Activated T-helper 1 cell treated with anti-CD3 and anti-CD28 coated beads, Interleukin-12 subunit alpha, Interleukin-12 subunit beta, Interleukin-2, Interleukin-4 antibody, amounts not matched to agents 30 ng/mL and 10 ng/mL and 1 ng/mL, durations not matched to agents 14 hours and 24 hours and 36 hours (primary cell): ENCODE data around the gene LCE5A. TPM values are rescaled to one million over a fixed set of nuclear protein-coding genes. Genes with fewer than 3 reads are reported as not detected.
"Not testable (repeated sequence)": the region's sequence is repeated elsewhere in the genome, so short reads cannot be mapped to it uniquely, and the experiment has no call there.

Experiments used
- DNase-seq: peaks from one replicate; pipeline ENCODE4 v3.0.0; 2021; ENCODE audit warnings: low spot score
- H3K27ac Mint-ChIP-seq: one replicate; pipeline ENCODE4 v1.8.0; 2021; ENCODE audit warnings: mild to moderate bottlenecking, mixed read lengths
- H3K27me3 Mint-ChIP-seq: one replicate; pipeline ENCODE4 v1.8.0; 2022; ENCODE audit warnings: mild to moderate bottlenecking, moderate library complexity, mixed read lengths; ENCODE audit not compliant: insufficient read depth
- H3K36me3 Mint-ChIP-seq: one replicate; pipeline ENCODE4 v1.8.0; 2021; ENCODE audit warnings: low read depth, mixed read lengths
- H3K4me1 Mint-ChIP-seq: one replicate; pipeline ENCODE4 v1.8.0; 2021; ENCODE audit warnings: low read depth, mixed read lengths
- H3K4me3 Mint-ChIP-seq: one replicate; pipeline ENCODE4 v1.8.0; 2021; ENCODE audit warnings: mild to moderate bottlenecking, moderate library complexity, mixed read lengths
- H3K9me3 Mint-ChIP-seq: one replicate; pipeline ENCODE4 v1.8.0; 2021; ENCODE audit warnings: mixed read lengths
- intact Hi-C: fragments of 100-400 bp; cut with micrococcal nuclease; formaldehyde crosslinking; loops from one replicate; pipeline ENCODE4 v1.15.1; 2024
- total RNA-seq: library from RNA; stranded (reverse); gene quantifications from 2 replicates; pipeline ENCODE4 v1.2.3, GENCODE V29; 2022

The LCE5A gene
- not detected in 2 replicates for total RNA-seq

- H3K27me3 Mint-ChIP-seq, result peaks cover 29% of the 10 kb centered on the region
- no peak for DNase-seq
- intact Hi-C loops, result no loop called here
- no peak within 1 kb of the TSS for H3K27ac Mint-ChIP-seq
- no peaks in the 10 kb centered on the region for H3K4me1 Mint-ChIP-seq
- peaks cover 3% of the 10 kb centered on the region for H3K36me3 Mint-ChIP-seq
- no peaks in the 10 kb centered on the region for H3K9me3 Mint-ChIP-seq
- H3K4me3 Mint-ChIP-seq, result no peak within 1 kb of the TSS
Observed at GRCh38 chr1:152510503-152510902, at the start of gene LCE5A. Gene LCE5A, plus strand, starts transcription at chr1:152510803. Its CDS starts 732 bp downstream, at chr1:152511535.

GRCh38 chr1:152461544-152461943 lies 49.1 kb upstream of the LCE5A start:
- peak; percentile 37 for DNase-seq
- Mint-ChIP-seq H3K36me3 (no peaks in the 10 kb centered on the region), H3K4me1 (peaks cover 32% of the 10 kb centered on the region), H3K27me3 (peaks cover 10% of the 10 kb centered on the region), H3K4me3 (peak overlapping the region; percentile 38), H3K9me3 (peaks cover 5% of the 10 kb centered on the region), H3K27ac (no peak overlapping the region)
- intact Hi-C loops, result no loop called here

GRCh38 chr1:152462636-152463035 lies 48.0 kb upstream of the LCE5A start:
- Mint-ChIP-seq H3K36me3 (no peaks in the 10 kb centered on the region), H3K4me1 (peaks cover 32% of the 10 kb centered on the region), H3K9me3 (peaks cover 5% of the 10 kb centered on the region), H3K27me3 (peaks cover 8% of the 10 kb centered on the region), H3K27ac (no peak overlapping the region), H3K4me3 (no peak overlapping the region)
- no peak for DNase-seq
- intact Hi-C loops, result no loop called here

GRCh38 chr1:152466217-152466616 lies 44.4 kb upstream of the LCE5A start:
- Mint-ChIP-seq H3K9me3 (peaks cover 5% of the 10 kb centered on the region), H3K4me1 (peaks cover 5% of the 10 kb centered on the region), H3K36me3 (no peaks in the 10 kb centered on the region), H3K27ac (no peak overlapping the region), H3K4me3 (no peak overlapping the region), H3K27me3 (peaks cover 12% of the 10 kb centered on the region)
- intact Hi-C loops, result no loop called here
- no peak for DNase-seq

DNA sequence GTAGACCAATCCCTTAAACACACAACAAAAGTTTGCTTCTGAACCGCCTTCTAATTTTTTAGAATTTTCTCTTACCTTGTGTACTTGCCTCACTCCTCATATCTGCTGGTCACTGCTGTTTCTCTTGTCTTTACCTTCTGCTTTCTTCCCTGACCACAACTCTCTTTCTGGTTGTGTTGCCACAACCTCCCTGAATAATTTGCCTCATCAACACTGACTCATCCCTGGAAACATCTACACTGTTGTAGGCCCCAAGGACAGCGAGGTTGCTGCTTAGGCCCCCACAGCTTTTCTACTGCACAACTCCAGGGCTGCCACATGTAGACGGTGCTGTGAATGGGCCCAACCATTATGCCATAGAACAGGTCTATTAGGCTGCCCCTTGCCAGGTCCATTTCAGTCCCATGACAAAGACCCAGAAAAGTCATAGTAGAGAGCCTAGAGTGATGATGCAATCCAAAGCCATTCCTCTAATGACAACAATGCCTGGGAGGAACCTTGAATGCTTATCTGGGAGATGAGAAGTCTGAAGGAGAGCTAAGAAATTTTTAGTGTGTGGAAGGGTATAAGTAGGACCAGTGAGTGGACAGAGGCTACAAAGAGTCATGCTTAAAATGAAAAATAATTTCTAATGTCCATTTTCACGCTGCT lies 36.6 kb upstream of the LCE5A start:
- Mint-ChIP-seq H3K36me3 (no peaks in the 10 kb centered on the region), H3K4me3 (no peak overlapping the region), H3K4me1 (no peaks in the 10 kb centered on the region), H3K9me3 (peaks cover 44% of the 10 kb centered on the region), H3K27me3 (no peaks in the 10 kb centered on the region), H3K27ac (no peak overlapping the region)
- DNase-seq, result no peak
- intact Hi-C loops, result no loop called here

- intact Hi-C loops, result loop anchor here (1.0 kb wide), 1 partner anchor 21 kb away; no protein-coding TSS in a partner anchor
- H3K36me3 Mint-ChIP-seq, result no peaks in the 10 kb centered on the region
Observed at GRCh38 chr1:152479792-152480595, 30.6 kb upstream of the LCE5A start.

DNA sequence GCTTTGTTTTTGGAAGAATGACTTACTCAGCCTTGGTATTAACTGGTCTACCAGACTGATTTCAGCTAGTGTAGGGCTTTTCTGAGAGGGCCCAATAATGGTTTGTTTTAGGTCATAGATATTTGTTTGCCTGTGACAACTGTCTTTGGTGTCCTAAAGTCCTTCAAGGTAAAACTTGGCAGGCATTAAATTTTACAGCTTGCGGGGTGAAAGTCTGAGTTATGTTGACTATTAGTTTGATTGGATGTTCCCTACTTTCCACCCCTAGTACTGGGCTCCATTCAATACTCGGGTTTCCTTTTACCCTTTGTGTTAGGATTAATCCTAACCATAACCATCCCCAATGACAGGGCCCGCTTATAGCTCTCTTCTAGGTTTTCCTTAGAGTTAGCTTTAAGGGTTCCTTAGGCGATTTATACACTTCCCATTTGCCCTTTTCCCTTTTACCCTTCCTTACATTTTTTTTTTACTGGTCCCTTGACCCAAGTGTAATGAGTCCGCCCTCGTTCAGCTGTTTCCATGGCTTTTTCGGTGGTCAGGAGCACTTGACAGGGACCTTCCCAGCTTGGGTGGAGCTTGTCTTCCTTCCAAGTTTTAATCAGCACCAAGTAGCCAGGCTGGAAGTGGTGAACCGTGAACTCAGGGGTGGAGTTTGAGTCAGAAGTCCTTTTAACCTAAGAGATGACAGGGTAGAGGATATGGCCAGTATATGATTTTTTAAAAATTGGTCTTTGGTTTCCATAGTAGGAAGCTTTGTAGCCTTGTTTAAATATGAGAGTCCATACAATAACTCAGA lies 28.5 kb upstream of the LCE5A start:
- H3K27ac Mint-ChIP-seq, result no peak overlapping the region
- H3K4me3 Mint-ChIP-seq, result no peak overlapping the region
- H3K4me1 Mint-ChIP-seq, result no peaks in the 10 kb centered on the region
- peaks cover 4% of the 10 kb centered on the region for H3K27me3 Mint-ChIP-seq
- H3K9me3 Mint-ChIP-seq, result peaks cover 12% of the 10 kb centered on the region
- no peaks in the 10 kb centered on the region for H3K36me3 Mint-ChIP-seq
- no peak for DNase-seq
- intact Hi-C loops, result no loop called here

More at GRCh38 chr1:152479792-152480595, 30.6 kb upstream of the LCE5A start:
- peaks cover 3% of the 10 kb centered on the region for H3K27me3 Mint-ChIP-seq
- no peak overlapping the region for H3K27ac Mint-ChIP-seq
- no peaks in the 10 kb centered on the region for H3K4me1 Mint-ChIP-seq
- no peak overlapping the region for H3K4me3 Mint-ChIP-seq
- DNase-seq, result peak; percentile 11
- H3K9me3 Mint-ChIP-seq, result peaks cover 31% of the 10 kb centered on the region

GRCh38 chr1:152486400-152487006 lies 24.1 kb upstream of the LCE5A start:
- DNase-seq, result no peak
- H3K36me3 Mint-ChIP-seq, result no peaks in the 10 kb centered on the region
- no peaks in the 10 kb centered on the region for H3K9me3 Mint-ChIP-seq
- no peaks in the 10 kb centered on the region for H3K4me1 Mint-ChIP-seq
- H3K4me3 Mint-ChIP-seq, result no peak overlapping the region
- H3K27me3 Mint-ChIP-seq, result peaks cover 4% of the 10 kb centered on the region
- H3K27ac Mint-ChIP-seq, result no peak overlapping the region
- intact Hi-C loops, result no loop called here

- Mint-ChIP-seq H3K4me1 (no peaks in the 10 kb centered on the region), H3K27me3 (peaks cover 4% of the 10 kb centered on the region), H3K9me3 (no peaks in the 10 kb centered on the region), H3K27ac (no peak overlapping the region), H3K4me3 (no peak overlapping the region), H3K36me3 (no peaks in the 10 kb centered on the region)
- intact Hi-C loops, result no loop called here
- DNase-seq, result no peak
Observed at GRCh38 chr1:152487871-152488270, 22.7 kb upstream of the LCE5A start.

DNA sequence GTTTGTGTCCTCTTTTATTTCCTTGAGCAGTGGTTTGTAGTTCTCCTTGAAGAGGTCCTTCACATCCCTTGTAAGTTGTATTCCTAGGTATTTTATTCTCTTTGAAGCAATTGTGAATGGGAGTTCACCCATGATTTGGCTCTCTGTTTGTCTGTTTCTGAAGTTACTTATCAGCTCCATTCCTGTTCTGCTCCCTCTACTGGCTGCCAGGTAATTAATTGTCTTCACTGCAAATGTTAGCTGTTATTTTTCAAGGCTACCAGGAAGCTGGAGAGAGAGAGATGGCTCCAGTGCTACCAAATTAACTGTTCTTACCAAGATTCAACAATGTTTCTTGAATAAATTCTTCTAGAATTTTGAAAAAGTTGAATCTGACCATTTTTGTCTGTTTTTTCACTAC lies 19.1 kb upstream of the LCE5A start:
- H3K27me3 Mint-ChIP-seq, H3K9me3 Mint-ChIP-seq, DNase-seq, H3K27ac Mint-ChIP-seq, H3K36me3 Mint-ChIP-seq, H3K4me1 Mint-ChIP-seq, H3K4me3 Mint-ChIP-seq, intact Hi-C loops: not testable (repeated sequence)

DNA sequence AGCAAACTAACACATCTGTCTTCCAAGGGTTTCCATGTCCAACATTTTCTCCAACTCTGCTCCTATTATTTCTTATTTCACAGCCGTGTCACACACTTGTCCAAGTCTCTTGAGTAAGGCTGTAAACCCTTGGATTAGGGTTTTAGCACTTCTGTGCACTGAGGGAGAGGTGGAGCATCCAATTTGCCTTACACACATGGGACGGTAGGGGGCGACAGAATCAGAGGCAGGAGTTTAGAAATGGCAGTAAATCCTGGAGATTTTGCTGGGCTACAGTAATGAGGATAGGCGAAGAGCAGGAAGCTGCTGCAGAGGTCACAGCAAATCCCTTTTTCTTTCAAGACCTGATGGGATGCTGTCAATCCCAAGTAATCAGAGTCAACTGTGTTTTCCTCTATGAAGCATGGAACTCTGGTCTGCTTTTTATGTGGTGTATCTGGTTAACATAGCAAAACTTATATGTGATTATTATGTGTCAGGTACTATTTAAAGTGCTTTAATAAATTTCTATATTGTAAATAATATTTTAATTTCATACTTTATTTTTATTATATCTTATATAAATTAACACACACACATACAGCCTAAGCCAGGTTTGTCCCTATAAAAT lies 15.4 kb upstream of the LCE5A start:
- no peak overlapping the region for H3K27ac Mint-ChIP-seq
- no peaks in the 10 kb centered on the region for H3K4me1 Mint-ChIP-seq
- no peak overlapping the region for H3K4me3 Mint-ChIP-seq
- H3K27me3 Mint-ChIP-seq, result peaks cover 2% of the 10 kb centered on the region
- H3K36me3 Mint-ChIP-seq, result no peaks in the 10 kb centered on the region
- H3K9me3 Mint-ChIP-seq, result no peaks in the 10 kb centered on the region
- intact Hi-C loops, result loop anchor here (5.0 kb wide), 1 partner anchor 37 kb away; no protein-coding TSS in a partner anchor
- no peak for DNase-seq

DNA sequence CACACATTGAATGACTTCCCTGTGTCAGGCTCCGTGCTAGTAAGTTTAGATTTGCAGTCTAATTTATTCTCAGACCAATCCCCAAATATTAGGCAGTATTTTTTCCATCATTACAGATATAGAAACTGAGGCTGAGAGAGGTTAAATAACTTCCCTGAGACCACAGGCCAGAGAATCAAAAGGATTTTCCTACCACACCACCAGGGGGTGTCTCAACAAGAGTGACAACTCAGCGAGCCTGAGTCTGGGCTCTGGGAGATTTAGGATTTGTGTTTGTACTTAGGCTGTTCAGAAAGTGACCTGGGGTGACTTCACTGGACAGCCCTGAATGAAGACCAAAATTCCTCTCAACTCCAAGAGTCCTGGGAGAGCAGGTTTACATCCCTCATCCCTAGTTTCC lies 13.3 kb upstream of the LCE5A start:
- peaks cover 2% of the 10 kb centered on the region for H3K27me3 Mint-ChIP-seq
- H3K4me3 Mint-ChIP-seq, result no peak overlapping the region
- H3K4me1 Mint-ChIP-seq, result no peaks in the 10 kb centered on the region
- no peaks in the 10 kb centered on the region for H3K9me3 Mint-ChIP-seq
- no peaks in the 10 kb centered on the region for H3K36me3 Mint-ChIP-seq
- DNase-seq, result no peak
- no peak overlapping the region for H3K27ac Mint-ChIP-seq
- intact Hi-C loops, result loop anchor here (5.0 kb wide), 1 partner anchor 35 kb away; no protein-coding TSS in a partner anchor
